ENCODE results near the gene COPS3.

DNA sequence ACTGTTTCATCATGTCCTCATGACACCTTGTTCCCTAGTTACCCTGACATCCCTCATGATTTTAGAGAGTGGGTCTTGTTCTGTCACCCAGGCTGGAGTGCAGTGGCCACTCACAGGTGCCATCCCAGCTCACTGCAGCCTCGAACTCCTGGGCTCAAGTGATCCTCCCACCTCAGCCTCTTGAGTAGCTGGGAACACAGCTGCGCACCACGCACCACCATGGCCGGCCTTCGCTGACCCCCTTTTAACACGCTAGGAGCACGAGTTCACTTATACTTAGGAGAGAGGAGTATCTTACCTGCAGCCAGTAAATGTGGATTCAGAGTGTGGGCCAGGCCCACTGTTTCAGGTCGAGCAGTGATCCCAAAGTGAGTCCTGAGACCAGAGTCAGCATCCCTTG lies 43.6 kb upstream of the COPS3 start:
- TF ChIP-seq, protein P1, sequence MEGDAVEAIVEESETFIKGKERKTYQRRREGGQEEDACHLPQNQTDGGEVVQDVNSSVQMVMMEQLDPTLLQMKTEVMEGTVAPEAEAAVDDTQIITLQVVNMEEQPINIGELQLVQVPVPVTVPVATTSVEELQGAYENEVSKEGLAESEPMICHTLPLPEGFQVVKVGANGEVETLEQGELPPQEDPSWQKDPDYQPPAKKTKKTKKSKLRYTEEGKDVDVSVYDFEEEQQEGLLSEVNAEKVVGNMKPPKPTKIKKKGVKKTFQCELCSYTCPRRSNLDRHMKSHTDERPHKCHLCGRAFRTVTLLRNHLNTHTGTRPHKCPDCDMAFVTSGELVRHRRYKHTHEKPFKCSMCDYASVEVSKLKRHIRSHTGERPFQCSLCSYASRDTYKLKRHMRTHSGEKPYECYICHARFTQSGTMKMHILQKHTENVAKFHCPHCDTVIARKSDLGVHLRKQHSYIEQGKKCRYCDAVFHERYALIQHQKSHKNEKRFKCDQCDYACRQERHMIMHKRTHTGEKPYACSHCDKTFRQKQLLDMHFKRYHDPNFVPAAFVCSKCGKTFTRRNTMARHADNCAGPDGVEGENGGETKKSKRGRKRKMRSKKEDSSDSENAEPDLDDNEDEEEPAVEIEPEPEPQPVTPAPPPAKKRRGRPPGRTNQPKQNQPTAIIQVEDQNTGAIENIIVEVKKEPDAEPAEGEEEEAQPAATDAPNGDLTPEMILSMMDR (IDR thresholded peaks at IDR 0.05) = no peak
- no peak for TF ChIP-seq POLR2A (IDR thresholded peaks at IDR 0.05)

Measured in upper lobe of left lung (tissue), 4 donors.